GM12864 (cell line): ENCODE data around the gene HAUS2.

Experiments
- DNase-seq: peaks from one replicate; pipeline ENCODE4 v3.0.0-alpha.2; 2011; ENCODE audit warnings: low read depth
- H3K4me3 ChIP-seq: 2 replicates; pipeline ENCODE4 v1.5.1; 2011; ENCODE audit warnings: mild to moderate bottlenecking, low read depth, low read length, control low read depth
- CTCF ChIP-seq: IDR thresholded peaks from 2 replicates; pipeline ENCODE4 v1.5.1; 2011; ENCODE audit warnings: low read depth, mild to moderate bottlenecking, moderate library complexity, low read length, control low read depth, inconsistent platforms; ENCODE audit errors: missing control alignments

HAUS2 gene

GRCh38 chr15:42608110-42608531, 59.5 kb downstream of the HAUS2 start:
- no peak for TF ChIP-seq CTCF
- peak; percentile 25 for DNase-seq
- H3K4me3 ChIP-seq: no peak overlapping the region

- DNase-seq: no peak
- no peak overlapping the region for H3K4me3 ChIP-seq
- TF ChIP-seq CTCF: no peak
Measured at GRCh38 chr15:42608752-42609488, 60.3 kb downstream of the HAUS2 start.

- DNase-seq: no peak
- TF ChIP-seq CTCF: no peak
- no peak overlapping the region for H3K4me3 ChIP-seq
Measured at GRCh38 chr15:42611532-42611931, 62.9 kb downstream of the HAUS2 start.

- no peak for DNase-seq
- H3K4me3 ChIP-seq: no peak overlapping the region
- TF ChIP-seq CTCF: no peak
Measured at GRCh38 chr15:42612367-42612912, 63.8 kb downstream of the HAUS2 start.

DNA sequence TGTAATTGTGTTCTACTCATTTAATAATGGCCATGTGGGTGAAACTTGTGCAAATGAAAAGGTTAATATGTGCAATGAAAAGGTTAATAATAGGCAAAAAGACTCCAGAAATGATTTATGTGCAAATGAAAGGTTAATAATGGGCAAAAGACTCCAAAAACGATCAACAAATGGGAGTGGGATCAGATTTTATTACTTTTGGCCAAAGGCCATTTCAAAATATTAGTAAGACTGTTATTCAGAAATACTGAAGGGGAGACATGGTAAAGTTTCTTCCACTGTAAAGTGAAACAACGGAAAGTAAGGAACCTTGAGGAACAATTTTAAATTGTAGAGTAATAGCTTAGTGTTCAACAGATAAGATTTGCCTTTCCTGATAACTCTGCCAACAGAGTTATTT, 67.5 kb downstream of the HAUS2 start:
- no peak for DNase-seq
- TF ChIP-seq CTCF: no peak
- H3K4me3 ChIP-seq: no peak overlapping the region
